GM18907 (cell line): Measurements from ENCODE around the gene LBX2.

Experiments
- ATAC-seq: cut with Tn5 transposase; IDR thresholded peaks from one replicate; pipeline ENCODE4 v1.9.1; 2021; ENCODE audit warnings: mild to moderate bottlenecking, moderate library complexity; ENCODE audit not compliant: unreplicated experiment

LBX2 gene

DNA sequence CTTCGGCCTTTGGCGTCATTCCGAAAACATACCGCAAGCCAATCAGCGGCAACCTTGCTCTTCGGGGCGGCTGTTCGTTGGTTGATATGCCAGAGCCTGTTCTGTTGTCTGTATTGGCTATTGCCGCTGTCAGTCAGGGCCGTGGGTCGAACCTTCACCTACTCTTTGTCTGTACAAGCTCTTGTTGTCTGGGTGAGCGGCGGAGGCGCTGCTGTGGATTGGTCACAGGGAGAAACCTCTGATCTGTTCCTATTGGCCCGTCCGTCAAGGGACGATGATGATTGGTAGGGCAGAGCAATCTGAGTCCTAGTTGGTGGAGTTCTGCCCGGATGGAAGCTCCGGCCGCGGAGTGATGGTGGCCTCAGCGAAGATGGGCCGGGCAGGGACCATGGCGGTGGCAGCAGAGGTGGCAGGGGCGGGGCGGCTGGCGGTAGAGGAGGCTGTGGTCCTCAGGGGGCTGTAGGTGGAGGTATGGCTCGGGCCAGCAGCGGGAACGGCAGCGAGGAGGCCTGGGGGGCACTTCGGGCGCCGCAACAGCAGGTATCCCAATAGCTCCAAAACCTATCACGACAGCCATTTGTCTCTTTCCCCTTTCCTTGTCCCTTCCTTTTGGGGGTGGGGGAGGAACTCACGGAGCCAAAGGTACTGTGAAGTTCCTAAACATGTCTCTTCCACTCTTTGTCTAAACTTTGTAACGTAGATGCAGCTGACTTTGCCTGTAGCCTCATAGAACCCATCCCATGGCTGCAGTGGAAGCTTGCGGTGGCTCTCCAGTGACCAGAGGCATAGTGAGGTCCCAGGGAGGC lies 41.1 kb downstream of the LBX2 start, which contains the start of gene WBP1:
Gene WBP1, plus strand, starts transcription at position 307 of the 806 bp plus-strand sequence. Its CDS starts 165 bp downstream, at position 472.
- peak; percentile 85 for ATAC-seq

DNA sequence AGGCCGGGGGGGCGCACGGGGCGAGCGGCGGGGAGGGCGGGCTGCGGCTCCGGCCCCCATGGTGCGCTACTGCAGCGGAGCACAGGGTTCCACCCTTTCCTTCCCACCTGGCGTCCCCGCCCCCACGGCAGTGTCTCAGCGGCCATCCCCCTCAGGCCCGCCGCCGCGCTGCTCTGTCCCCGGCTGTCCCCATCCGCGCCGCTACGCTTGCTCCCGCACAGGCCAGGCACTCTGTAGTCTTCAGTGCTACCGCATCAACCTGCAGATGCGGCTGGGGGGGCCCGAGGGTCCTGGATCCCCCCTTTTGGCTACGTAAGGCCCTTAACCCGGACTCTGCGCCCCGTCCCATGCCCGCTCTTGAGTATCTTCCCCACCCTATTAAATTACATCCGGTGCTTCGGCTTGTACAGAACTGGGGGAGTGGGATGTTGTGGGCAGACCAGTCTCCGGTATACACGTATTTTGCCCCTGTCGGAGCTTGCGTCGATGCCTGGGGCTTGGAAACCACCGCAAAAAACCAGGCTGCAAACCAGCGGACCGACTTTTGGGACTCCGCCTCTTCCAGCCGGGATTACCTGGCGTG lies 41.8 kb downstream of the LBX2 start:
- peak; percentile 38 for ATAC-seq

DNA sequence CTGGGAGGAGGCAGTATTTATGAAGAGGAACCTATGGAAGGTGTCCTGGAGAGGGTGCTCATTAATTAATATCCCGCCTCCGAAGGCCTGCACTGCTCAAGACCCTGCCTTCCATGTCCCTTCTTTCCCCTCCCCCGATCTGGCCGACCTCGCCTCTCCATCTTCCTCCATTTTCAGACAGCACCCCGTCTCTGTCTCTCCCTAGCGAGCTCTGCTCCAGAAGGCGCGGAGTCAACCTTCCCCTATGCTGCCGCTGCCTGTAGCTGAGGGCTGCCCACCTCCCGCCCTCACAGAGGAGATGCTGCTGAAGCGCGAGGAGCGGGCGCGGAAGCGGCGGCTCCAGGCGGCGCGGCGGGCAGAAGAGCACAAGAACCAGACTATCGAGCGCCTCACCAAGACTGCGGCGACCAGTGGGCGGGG lies 42.3 kb downstream of the LBX2 start:
- ATAC-seq = no peak

DNA sequence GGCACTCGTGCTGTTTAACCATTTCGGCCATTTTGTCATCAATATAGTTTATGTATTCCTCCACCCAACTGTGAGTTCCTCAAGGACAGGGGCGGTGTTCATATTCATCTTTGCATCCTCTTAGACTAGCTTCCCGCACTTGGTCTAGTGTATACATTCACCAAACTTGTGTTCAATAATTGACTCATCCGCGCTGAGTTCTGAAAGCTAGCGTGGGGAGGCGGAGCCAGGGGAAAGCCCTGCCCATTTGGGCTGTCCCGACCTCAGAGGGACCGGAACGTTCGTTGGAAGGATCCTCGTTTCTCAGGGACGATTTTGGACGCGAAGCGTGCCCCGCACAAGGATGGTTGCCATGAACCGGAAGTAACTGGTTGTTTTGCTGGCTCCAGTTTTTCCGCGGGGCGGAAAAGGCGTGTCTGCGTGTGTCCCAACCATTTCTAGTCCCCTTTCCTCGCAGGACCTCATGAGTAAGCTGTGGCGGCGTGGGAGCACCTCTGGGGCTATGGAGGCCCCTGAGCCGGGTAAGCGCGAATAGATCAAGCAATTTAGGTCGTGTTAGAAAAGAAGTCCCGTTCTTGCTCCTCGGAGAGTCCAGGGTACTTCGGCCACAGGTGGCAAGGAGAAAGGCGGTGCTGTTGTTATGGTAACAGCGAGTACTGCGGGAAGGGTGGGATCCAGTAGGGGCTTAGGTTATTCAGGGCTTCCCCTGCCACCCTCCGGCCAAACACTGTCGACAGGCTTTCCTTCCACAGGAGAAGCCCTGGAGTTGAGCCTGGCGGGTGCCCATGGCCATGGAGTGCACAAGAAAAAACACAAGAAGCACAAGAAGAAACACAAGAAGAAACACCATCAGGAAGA lies 44.5 kb downstream of the LBX2 start, which contains the start of gene INO80B:
Gene INO80B, plus strand, starts transcription at position 434 of the 858 bp plus-strand sequence. Its CDS starts 30 bp downstream, at position 464.
- peak; percentile 47 for ATAC-seq

DNA sequence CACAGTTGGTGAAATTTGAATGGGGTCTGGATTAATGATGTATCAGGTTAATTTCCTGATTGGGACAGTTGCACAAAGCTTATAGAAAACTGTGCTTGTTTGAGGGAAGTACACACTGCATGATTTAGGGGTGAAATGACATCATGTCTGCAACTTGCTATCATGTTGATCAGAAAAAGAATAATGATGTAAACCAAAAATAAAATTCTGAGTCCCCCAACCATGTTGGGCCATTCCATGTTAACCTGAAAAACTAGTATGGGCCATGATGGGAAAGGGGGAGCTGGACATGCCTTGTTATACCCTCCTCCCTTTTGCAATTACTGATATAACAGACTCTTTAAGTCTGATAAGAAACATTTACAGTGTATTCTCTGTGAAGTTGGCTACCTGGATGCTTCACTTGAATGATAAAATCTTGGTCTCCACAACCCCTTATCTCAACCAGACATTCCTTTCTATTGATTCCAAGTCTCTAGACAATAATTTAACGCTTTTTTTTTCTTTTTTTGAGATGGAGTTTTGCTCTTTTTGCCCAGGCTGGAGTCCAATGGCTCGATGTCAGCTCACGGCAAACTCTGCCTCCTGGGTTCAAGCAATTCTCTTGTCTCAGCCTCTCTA lies 48.7 kb downstream of the LBX2 start:
- ATAC-seq = no peak

DNA sequence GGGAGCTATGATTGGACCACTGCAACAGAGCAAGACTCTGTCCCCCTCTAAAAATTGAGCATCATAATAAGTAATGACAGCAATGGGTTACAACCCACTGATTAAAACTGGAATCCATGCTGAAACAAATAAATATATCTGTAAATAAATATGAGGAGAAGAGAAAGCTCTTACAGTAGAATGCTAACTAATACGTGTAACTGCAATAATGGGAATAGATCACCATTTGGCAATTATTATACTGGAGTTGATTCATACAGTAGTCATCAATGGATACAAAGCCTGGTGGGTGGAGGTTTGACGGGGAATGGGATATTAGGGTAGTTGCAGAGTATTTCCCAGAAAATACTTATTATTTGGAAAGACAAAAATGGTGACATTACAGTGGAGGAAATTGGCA lies 50.6 kb downstream of the LBX2 start:
- ATAC-seq = no peak
